Measurements from ENCODE around the gene GRXCR1. TPM values are rescaled to one million over a fixed set of nuclear protein-coding genes. Genes with fewer than 3 reads are reported as not detected.

Gene GRXCR1
- total RNA-seq, 1 experiment from 2014 or later: not detected

DNA sequence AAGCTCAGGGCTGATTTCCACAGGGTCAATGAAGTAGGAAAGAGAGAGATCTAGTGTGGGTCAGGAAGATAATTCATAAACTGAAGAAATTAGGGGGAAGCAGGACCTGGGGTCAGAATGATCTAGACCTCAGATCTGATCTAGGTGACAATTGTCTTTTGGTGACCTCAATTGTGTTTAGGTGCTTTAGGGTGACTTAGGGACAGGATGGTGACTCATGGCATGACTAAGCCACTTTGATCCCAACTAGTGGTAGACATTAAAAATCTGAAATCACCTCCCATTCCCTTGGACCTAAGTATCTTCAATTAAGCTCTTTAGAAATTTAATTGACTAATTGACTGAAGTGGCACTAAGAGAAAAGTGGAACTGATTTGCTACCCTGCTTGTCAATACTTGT, 36.7 kb upstream of the GRXCR1 start:
- TF ChIP-seq PRRX2 (CRISPR knock-in tag; IDR thresholded peaks at IDR 0.05): no peak
- TF ChIP-seq TEAD1 (CRISPR knock-in tag; IDR thresholded peaks at IDR 0.05): no peak
- no peak for TF ChIP-seq ZNF416 (CRISPR knock-in tag; IDR thresholded peaks at IDR 0.05)
- TF ChIP-seq HMGA2 (CRISPR knock-in tag; IDR thresholded peaks at IDR 0.05): no peak
- TF ChIP-seq CBFB (CRISPR knock-in tag; IDR thresholded peaks at IDR 0.05; ENCODE audit: low read depth): no peak
- no peak for TF ChIP-seq NFATC4 (CRISPR knock-in tag; IDR thresholded peaks at IDR 0.05)
- TF ChIP-seq EMX1 (CRISPR knock-in tag; IDR thresholded peaks at IDR 0.05): no peak
- TF ChIP-seq, protein P1, sequence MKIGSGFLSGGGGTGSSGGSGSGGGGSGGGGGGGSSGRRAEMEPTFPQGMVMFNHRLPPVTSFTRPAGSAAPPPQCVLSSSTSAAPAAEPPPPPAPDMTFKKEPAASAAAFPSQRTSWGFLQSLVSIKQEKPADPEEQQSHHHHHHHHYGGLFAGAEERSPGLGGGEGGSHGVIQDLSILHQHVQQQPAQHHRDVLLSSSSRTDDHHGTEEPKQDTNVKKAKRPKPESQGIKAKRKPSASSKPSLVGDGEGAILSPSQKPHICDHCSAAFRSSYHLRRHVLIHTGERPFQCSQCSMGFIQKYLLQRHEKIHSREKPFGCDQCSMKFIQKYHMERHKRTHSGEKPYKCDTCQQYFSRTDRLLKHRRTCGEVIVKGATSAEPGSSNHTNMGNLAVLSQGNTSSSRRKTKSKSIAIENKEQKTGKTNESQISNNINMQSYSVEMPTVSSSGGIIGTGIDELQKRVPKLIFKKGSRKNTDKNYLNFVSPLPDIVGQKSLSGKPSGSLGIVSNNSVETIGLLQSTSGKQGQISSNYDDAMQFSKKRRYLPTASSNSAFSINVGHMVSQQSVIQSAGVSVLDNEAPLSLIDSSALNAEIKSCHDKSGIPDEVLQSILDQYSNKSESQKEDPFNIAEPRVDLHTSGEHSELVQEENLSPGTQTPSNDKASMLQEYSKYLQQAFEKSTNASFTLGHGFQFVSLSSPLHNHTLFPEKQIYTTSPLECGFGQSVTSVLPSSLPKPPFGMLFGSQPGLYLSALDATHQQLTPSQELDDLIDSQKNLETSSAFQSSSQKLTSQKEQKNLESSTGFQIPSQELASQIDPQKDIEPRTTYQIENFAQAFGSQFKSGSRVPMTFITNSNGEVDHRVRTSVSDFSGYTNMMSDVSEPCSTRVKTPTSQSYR (CRISPR knock-in tag; IDR thresholded peaks at IDR 0.05): no peak
- no peak for TF ChIP-seq MYBL2 (CRISPR knock-in tag; IDR thresholded peaks at IDR 0.05)
- TF ChIP-seq FOXK1 (CRISPR knock-in tag; IDR thresholded peaks at IDR 0.05): no peak
- TF ChIP-seq CREM (CRISPR knock-in tag; IDR thresholded peaks at IDR 0.05): no peak
- no peak for TF ChIP-seq ZNF121 (CRISPR knock-in tag; IDR thresholded peaks at IDR 0.05)
- no peak for TF ChIP-seq IRF2 (CRISPR knock-in tag; IDR thresholded peaks at IDR 0.05; ENCODE audit: borderline replicate concordance, low read depth)
- no peak for TF ChIP-seq ETV6 (CRISPR knock-in tag; IDR thresholded peaks at IDR 0.05)
- TF ChIP-seq, protein P2, sequence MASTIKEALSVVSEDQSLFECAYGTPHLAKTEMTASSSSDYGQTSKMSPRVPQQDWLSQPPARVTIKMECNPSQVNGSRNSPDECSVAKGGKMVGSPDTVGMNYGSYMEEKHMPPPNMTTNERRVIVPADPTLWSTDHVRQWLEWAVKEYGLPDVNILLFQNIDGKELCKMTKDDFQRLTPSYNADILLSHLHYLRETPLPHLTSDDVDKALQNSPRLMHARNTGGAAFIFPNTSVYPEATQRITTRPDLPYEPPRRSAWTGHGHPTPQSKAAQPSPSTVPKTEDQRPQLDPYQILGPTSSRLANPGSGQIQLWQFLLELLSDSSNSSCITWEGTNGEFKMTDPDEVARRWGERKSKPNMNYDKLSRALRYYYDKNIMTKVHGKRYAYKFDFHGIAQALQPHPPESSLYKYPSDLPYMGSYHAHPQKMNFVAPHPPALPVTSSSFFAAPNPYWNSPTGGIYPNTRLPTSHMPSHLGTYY (CRISPR knock-in tag; IDR thresholded peaks at IDR 0.05): no peak
- no peak for TF ChIP-seq ZNF317 (CRISPR knock-in tag; IDR thresholded peaks at IDR 0.05; ENCODE audit: borderline replicate concordance, low read depth)
- TF ChIP-seq ELF4 (CRISPR knock-in tag; IDR thresholded peaks at IDR 0.05; ENCODE audit: low read depth): no peak
- TF ChIP-seq ZNF671 (CRISPR knock-in tag; IDR thresholded peaks at IDR 0.05): no peak
- CTCF ChIA-PET: no interaction called here
- ATAC-seq (no peak), DNase-seq (ENCODE audit: low spot score) (no peak)
- POLR2A ChIA-PET: no interaction called here
- peaks cover 8% of the 10 kb centered on the region; the same call in 1 of the 2 replicates for H3K9me3 Mint-ChIP-seq
- no peaks in the 10 kb centered on the region for H3K36me3 Mint-ChIP-seq
- no peaks in the 10 kb centered on the region for H3K27me3 Mint-ChIP-seq (ENCODE audit: low read depth)
- H3K4me3 Mint-ChIP-seq: no peak overlapping the region
- H3K27ac Mint-ChIP-seq: no peak overlapping the region
- H3K4me1 Mint-ChIP-seq: no peaks in the 10 kb centered on the region

DNA sequence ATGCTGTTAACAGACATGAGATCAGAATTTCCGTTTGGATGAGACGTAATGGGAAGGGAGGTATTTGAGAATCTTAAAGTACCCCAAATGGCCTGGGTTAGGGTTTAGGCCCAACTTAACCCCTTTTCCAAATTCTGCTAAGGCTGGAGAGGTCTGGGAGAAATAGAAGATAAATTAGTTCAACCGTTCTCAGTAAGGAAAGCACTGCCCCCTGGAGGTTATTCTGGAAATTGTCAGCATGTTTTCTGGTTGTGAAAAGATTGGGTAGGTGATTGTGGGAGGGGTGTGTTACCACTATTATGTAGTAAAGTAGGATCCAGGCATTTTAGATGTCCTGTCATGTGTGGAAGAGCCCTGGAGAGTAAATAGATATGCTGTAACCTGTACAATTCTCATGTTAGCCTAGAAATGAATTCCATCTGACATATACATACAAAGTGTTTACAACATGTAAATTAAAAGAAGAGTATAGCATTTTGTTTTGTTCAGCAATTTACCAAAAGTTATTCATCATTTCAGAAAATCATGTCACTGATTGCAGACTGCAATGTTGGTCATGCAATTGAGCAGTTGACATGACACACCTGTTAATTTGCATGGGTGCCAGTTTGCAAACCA, 26.8 kb upstream of the GRXCR1 start:
- POLR2A ChIA-PET: no interaction called here
- H3K27ac Mint-ChIP-seq: no peak overlapping the region
- no peaks in the 10 kb centered on the region for H3K9me3 Mint-ChIP-seq
- H3K36me3 Mint-ChIP-seq: no peaks in the 10 kb centered on the region
- H3K27me3 Mint-ChIP-seq (ENCODE audit: low read depth): no peaks in the 10 kb centered on the region
- H3K4me3 Mint-ChIP-seq: no peak overlapping the region
- peak; percentile 55 for DNase-seq (ENCODE audit: low spot score)
- peak; percentile 80 for ATAC-seq
- CTCF ChIA-PET: interaction anchor here (3.3 kb wide), 1 partner anchor 297 kb away, joined by 15 read pairs; no protein-coding TSS in a partner anchor
- H3K4me1 Mint-ChIP-seq: peaks cover 5% of the 10 kb centered on the region; the same call in 1 of the 2 replicates
- TF ChIP-seq, protein P3, sequence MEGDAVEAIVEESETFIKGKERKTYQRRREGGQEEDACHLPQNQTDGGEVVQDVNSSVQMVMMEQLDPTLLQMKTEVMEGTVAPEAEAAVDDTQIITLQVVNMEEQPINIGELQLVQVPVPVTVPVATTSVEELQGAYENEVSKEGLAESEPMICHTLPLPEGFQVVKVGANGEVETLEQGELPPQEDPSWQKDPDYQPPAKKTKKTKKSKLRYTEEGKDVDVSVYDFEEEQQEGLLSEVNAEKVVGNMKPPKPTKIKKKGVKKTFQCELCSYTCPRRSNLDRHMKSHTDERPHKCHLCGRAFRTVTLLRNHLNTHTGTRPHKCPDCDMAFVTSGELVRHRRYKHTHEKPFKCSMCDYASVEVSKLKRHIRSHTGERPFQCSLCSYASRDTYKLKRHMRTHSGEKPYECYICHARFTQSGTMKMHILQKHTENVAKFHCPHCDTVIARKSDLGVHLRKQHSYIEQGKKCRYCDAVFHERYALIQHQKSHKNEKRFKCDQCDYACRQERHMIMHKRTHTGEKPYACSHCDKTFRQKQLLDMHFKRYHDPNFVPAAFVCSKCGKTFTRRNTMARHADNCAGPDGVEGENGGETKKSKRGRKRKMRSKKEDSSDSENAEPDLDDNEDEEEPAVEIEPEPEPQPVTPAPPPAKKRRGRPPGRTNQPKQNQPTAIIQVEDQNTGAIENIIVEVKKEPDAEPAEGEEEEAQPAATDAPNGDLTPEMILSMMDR (IDR thresholded peaks at IDR 0.05): peak; percentile 69; the same call in 1 of the 2 replicates
- no peak for TF ChIP-seq GRHL2 (CRISPR knock-in tag; IDR thresholded peaks at IDR 0.05; ENCODE audit: insufficient replicate concordance, severe bottlenecking)
